HG03095 (cell line): Measurements from ENCODE around the gene MACO1.
"Not testable (repeated sequence)": the region's sequence is repeated elsewhere in the genome, so short reads cannot be mapped to it uniquely, and the experiment has no call there.

Experiments used
- ATAC-seq: cut with Tn5 transposase; IDR thresholded peaks from one replicate; pipeline ENCODE4 v1.9.1; 2021; ENCODE audit warnings: moderate library complexity; ENCODE audit not compliant: unreplicated experiment

MACO1 gene, protein sequence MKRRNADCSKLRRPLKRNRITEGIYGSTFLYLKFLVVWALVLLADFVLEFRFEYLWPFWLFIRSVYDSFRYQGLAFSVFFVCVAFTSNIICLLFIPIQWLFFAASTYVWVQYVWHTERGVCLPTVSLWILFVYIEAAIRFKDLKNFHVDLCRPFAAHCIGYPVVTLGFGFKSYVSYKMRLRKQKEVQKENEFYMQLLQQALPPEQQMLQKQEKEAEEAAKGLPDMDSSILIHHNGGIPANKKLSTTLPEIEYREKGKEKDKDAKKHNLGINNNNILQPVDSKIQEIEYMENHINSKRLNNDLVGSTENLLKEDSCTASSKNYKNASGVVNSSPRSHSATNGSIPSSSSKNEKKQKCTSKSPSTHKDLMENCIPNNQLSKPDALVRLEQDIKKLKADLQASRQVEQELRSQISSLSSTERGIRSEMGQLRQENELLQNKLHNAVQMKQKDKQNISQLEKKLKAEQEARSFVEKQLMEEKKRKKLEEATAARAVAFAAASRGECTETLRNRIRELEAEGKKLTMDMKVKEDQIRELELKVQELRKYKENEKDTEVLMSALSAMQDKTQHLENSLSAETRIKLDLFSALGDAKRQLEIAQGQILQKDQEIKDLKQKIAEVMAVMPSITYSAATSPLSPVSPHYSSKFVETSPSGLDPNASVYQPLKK

DNA sequence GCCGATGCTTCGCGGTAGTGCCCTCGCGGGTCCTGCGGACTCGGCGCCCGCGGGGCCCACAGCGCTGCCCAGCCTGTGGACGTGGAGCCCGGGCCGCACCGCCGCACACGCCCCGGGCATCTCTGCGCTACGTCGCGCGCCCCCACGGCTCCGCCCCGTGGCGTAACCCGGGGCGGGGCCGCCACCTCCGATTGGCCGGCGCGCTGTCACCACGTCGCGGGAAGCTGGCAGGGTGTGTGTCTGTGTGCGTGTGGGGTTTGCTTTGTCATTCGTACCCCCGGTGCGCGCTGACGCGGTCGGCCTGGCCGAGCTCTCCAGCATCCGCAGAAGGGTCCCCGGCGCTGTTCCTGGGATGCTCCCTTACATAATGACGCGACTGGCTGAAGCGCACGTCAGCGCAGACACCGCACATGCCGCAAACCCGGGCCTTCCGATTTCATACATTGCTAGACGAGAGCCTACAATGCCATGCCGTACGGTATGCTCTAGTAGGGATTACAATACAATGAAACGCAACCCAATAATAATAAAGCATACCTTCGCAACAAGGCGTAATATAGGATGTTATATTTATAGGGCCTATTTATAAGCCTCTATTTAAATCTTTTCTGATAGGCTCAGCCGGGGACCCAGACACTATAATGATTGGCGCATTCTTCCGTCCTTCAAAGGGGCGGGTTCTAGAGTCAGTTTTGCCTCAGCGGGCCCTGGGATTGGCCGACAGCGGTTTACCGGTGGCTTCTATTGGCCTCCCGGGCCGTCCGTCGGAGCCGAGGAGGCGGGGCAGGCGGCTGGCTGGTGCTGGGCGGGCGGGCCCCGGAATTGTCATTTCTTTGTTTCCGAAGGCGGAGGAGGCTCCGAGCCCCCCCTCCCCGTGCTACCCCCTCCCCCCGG is at the start of gene MACO1:
Gene MACO1 (plus strand): TSS at position 825 of the 894 bp plus-strand sequence. CDS start 202 bp downstream, outside the sequence.
- ATAC-seq: peak; percentile 81

DNA sequence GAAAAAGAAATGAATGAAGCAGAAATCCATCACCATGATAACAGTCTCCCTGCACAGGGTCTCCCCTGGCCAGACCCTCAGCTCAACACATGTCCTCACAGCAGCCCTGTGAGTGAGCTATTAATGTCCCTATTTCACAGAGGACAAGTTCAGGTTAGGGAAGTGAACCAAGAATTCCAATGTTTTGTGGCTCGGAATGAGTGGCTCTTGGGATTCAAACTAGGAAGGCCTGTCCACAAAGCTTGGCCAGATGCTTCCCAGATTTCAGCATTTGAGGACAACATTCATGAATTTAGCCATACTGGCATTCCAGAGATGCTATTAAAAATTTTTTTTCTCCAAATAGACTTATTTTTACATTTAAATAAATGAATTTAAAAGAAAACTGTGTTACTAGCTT is 48.2 kb upstream of the MACO1 start:
- ATAC-seq: not testable (repeated sequence)

DNA sequence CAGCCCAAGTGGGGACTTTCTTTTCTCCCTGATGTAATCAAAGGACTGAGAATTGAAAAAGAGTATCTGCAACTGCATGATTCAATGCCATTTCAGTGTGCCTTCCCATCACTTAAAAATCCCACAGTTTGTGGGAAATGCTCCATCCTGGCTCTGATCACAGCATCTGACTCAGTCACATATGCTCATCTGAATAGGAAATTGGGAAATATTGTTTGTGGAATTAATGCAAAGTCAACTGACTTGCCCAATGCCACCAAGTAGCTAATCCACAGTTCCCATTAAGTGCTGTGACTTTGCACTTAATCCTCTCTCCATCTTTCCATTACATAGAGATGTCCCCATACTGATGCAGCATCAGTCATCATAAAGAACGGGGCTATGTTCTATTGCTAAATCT is 47.6 kb upstream of the MACO1 start:
- ATAC-seq: not testable (repeated sequence)

DNA sequence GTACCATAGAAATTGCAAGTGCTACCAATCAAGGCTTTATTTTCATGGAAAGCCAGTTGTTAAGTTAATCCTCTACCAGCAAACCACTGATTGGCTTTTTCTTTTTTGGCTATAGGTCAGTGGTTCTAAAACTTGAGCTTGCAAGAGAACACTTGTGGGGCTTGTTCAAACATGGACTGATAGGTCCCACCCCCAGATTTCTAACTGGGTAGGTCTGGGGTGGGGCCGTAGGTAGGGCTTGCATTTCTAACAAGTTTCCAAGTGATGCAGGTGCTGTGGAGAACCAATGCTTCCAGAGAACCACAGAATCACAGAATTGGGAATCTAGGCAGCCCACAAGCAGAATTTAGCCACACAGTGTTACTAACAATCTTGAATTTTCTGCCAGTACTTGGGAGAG is 46.8 kb upstream of the MACO1 start:
- not testable (repeated sequence) for ATAC-seq

DNA sequence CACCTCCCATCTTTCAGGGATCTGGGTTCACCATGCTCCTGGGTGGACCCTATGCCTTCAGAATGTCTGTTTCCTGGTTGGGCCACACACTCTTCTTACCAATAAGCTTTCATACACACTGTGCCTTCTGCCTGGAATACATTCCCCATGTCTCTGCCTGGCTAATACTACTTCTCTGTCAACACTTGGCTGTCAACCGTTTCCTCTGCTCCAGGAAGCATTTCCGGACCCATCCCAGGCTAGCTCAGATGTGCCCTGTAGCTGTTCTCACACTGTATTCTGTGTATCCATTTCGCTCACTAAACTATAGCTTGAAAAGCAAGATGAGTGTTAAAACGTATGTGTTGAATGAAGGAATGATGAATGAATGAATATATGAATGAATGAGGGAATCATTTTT is 43.6 kb upstream of the MACO1 start:
- not testable (repeated sequence) for ATAC-seq

DNA sequence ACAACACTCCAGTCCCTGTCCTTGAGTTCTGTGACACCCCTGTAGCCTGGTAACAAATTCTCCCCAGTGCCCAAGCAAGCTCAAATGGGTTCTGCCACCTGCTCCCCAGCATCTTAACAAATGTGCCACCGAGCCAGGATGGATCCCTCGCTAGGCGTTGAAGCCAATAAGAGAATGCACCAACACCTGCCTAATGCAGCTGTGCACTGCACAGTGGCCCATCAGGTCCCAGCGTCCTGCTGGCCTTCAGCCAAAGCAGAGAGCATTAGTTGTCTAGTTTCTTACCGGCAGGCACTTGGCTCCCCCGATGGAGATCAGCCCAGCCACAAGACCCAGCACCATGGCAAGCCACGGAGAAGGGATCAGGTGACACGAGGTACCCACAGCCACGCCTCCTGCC is 42.0 kb upstream of the MACO1 start:
- ATAC-seq: not testable (repeated sequence)

DNA sequence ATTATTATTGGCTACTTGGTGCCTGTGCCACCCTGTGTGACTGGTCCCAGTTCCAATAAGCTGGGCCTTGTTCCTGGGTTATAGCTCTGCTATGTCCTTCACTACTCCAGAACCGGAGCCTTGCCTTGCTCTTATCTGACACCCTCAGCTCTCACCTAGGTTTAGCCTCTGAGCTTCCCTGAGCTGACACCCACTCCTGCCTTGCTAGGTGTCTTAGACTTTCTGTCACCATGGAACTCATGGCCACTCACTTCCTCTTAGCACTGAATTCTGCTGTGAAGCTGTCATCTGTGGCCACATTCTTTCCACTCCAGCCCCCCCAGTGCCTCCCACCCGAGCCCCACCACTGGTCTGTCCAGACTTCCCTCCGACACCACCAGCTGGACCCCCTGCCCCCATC is 41.0 kb upstream of the MACO1 start:
- ATAC-seq: not testable (repeated sequence)

DNA sequence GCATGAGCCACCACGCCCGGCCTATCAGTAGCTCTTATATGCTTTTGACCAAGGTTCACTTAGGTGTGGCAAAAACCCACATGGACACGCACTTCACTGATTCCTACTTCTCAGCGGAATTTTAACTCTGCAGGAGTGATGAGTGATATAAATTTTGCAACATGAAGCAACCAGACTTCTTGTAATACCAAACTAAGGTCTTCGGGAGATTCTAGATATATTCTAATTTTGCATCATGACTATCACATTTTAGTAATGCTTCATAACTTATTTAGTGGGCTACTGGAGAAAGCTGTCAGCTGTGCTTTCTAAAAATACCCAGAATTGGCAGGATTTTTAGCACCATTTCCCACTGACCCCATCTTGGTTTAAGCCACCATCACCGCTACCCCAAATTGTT is 37.9 kb upstream of the MACO1 start:
- ATAC-seq: no peak

DNA sequence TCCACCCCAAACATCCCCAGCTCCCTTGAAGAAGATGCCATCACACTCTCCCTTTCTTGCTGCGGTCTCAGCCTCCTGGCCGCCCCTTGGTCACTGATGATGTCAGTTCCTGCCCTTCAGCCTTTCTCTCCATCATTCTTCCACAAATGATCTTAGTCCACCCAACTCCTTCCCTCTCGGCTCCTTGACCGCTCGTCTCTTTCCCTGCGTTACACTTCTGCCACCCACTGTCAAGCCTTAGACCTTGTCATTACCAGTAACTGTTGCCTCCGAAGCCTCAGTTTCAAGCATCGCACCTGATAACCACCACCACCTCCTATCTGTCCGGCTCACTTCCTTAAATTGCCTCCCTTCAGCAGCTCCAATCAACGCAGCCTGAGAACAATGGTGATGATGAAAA is 33.1 kb upstream of the MACO1 start:
- ATAC-seq: not testable (repeated sequence)

DNA sequence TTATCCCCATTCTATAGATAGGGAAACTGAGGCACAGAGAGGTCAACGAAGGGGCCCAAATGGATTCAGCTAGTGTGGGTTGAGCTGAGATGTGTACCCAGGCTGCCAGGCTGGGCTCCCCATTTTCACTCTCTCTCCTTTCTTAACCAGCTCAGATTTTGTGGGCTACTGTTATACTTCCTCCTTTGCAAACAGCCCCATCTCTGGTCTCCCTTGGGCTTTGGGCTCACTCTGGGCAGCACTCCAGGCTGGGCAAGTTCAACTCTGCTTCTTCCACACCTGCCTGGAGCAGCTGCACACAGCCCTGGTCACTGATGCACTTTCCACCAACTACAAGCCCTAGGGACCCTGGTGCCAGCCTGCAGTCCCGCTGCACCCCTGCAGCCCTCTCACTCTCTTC is 32.6 kb upstream of the MACO1 start:
- not testable (repeated sequence) for ATAC-seq

DNA sequence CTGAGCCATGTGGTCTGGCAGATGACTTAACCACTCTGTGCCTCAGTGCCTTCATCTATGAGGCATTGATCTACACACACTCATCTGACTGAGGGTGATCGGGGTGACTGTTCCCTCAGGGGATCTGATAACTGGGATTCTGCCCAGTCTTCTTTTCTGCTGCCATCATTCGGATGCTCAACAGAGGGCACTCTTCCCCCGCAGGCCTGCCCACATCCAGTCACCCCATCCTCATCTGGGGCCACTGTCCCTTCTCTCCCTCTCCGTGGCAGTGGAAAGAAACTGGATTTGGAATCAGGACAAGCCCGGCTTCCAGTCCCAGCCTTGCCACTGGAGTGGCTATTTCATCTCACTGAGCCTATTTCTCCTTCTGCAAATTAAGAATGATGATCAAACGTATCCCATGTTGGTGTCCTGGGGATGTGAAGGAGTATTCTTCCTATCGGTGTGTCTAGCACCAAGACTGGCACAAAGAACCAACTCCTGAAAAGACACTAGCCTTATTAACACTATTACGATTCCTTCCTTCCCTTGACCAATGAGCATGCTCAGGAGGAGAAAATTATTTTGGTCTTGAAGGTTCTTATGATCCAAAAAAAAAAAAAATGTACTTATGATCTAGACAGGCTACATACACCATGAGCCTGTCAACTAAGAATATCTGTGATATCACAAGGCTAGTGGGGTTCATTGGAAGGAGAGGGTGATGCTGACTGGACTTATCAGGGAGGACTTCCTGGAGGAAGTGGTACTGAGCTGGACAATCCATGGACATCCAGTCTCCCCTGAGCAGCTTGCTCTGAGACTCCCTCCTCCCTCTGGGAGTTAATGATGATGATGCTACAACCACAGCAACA is 27.5 kb upstream of the MACO1 start:
- not testable (repeated sequence) for ATAC-seq

DNA sequence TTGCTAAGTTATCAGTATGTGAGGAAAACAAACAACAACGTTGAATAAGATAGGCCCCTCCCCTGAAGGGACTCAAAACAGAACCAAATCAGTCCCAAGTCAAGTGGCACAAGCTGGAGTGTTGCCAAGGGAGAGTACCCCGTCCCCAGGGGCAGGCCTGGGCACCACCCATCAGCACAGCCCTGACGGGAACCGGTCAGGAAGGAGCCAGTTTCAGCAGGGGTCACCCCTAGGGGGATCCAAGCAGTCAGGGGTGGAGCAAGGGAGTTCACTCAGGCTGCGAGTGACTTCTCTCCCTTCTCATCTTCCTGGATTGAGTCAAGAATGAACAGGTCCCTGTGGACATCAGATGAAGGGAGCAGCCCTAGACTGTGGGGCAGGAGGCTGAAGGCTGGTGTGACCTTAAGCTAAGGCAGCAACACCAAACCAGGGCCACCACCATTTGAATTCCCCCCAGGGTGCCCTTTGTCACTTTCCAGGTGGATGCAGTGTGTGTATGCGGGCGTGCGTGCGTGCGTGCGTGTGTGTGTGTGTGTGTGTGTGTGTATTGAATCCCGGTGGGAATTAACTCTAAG is 24.9 kb upstream of the MACO1 start:
- ATAC-seq: not testable (repeated sequence)

DNA sequence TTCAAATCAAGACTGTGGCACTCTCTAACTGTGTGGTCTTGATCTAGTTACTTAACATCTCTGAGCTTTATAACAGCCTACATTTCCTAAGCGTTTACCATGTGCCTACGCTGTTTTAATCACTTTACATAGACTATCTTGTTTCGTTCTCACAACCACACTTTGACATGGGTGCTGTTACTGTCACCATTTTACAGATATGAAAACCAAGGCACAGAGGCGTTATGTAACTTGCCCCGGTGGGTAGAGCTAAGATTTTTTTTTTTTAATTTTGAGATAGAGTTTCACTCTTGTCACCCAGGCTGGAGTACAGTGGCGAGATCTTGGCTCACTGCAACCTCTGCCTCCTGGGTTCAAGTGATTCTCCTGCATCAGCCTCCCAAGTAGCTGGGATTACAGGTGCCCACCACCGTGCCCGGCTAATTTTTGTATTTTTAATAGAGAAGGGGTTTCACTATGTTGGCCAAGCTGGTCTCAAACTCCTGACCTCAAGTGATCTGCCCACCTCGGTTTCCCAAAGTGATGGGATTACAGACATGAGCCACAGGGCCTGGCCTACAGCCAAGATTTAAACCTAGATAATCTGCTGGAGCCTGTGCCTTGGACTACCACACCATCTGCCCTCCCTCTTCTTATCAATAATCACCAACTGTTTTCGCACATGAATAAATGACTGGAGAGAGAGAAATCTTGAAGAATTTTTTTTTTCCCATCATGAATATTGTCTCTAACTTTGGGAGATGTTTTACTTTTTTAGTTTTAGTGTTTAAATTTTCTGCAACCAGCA is 20.9 kb upstream of the MACO1 start:
- ATAC-seq: not testable (repeated sequence)

DNA sequence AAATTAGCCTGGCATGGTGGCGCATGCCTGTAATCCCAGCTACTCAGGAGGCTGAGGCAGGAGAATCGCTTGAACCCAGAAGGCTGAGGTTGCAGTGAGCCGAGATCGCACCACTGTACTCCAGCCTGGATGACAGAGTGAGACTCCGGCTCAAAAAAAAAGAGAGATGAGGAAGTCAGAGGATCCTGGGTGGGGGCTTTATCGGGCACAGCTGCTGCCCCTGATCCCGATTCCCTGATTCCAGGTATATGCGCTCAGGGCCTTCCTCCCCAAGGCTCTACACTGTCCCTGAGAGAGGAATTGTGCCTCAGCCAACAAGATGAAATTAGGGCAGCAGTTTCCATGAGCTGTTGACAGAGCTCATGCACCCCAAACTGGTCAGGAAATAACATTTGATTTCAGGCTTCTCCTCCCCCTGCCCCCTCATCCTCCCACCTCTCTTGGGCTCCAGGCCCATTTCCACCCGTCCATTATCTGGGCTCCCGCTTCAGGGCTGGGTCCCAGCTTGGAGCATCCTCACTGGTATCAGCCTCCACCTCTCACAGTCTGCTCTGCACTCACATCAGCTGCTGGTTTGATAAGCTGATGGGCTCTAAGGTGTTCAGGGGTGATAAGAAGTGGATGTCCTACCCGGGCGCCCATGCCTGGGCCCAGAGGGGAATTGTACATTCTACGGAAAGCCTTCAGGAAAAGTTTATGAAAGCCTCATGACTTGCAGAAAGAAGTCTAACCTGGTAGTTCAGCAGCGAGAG is 17.6 kb upstream of the MACO1 start:
- ATAC-seq: not testable (repeated sequence)

DNA sequence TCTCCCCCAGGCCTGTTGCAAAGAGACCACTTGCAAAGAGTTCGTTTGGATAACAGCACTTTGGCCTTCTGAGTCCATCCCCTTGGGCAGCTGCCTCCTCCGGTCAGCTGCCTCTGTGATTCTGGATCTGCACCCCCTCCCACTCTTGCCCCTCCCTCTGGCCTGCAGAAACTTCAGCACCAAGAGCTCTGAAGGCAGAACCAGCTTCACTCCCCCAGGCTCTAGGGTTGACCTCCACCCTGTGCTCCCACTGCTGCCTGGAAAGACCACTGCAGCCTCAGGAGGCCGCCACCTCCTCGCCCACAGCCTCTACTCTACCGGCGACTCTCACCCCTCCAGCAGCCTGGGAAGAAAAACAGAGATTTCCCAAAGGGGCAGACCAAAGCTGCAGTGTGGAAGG is 16.5 kb upstream of the MACO1 start:
- ATAC-seq: not testable (repeated sequence)

DNA sequence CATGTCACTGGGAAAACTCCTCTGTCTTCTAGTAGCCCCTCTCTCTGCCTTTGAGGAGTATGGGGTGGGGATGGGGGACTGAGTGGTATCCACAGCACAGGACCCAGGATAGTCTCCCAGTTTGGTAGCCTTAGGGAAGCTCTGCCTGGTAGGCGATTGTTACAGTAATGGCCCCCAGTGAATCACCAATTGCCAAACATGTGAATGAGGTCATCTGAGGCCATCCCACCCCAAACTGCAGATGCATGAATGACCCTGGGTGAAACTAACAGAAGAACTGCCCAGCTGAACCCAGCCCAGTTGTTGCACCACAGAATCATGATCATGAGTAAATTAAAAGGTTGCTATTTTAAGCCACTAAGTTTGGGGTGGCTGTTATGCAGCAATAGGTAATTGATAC is 16.1 kb upstream of the MACO1 start:
- not testable (repeated sequence) for ATAC-seq

DNA sequence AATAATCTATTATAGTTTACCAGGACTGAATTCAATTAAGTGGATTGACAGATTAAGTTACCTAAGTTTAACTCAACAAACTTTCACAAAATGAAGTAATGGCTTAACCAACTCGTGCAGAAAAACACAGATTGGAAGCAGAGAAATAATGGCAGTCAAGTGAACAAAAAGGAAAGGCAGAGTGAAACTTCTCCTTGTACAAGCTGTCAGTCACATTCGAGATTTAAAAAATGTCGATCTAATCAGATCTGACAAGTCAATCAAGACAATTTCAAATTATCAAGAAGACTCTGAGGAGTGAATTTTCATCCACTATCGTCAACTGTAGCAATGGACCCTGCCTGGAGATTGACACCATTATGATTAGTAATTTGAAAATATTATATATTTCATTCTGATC is 13.4 kb upstream of the MACO1 start:
- ATAC-seq: not testable (repeated sequence)

DNA sequence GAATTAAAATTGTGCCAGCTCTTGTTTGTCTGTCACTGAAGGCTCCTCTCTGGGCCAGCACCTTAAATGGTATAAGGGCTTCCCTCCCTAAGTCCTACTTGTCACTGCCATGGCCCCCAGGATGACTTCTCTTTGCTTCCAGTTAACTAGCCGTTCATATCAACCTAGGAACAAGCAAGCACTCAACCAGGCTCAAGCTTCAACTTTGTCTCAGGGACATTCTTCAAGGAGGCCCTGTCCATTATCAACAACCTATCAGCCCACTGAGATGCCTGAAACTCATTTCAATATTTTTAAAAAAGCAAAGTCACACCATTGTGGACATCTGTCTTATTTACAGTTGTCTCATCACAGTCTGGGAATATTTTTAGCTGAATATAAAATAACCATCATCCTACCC is 11.4 kb upstream of the MACO1 start:
- not testable (repeated sequence) for ATAC-seq
